H1 (cell line): Measurements from ENCODE around the gene FGF21. TPM values are rescaled to one million over a fixed set of nuclear protein-coding genes. Genes with fewer than 3 reads are reported as not detected.

Source experiments
- CTCF ChIA-PET: fragments of 300-600 bp; sonication (Branson Sonifier 250); formaldehyde crosslinking; loops from one replicate; lab custom pipeline; 2021; ENCODE audit not compliant: partially characterized antibody; lab: Charles Lee
- POLR2A ChIA-PET: fragments of 300-600 bp; sonication (Branson Sonifier 250); formaldehyde crosslinking; loops from one replicate; lab custom pipeline; 2021; ENCODE audit warnings: inconsistent platforms; ENCODE audit not compliant: partially characterized antibody; lab: Charles Lee
- DNase-seq, 2 experiments: peaks; one replicate each; pipeline versions ENCODE4 v3.0.0 to v3.0.0-alpha.2; 2010 to 2022; ENCODE audit warnings: low spot score in 2 of 2, low read depth in 1 of 2, mixed read lengths in 1 of 2
- FAIRE-seq: peaks from 2 replicates; lab custom pipeline; 2011; peaks lifted over from hg19 to GRCh38; lab: Jason Lieb, UNC
- H2AFZ ChIP-seq: 2 replicates; pipeline ENCODE4 v1.8.1; 2012; ENCODE audit warnings: low read length, inconsistent platforms
- H2AK5ac ChIP-seq: 2 replicates; pipeline ENCODE4 v1.6.1; 2013; ENCODE audit warnings: low read depth, low read length
- H2BK120ac ChIP-seq: replicated peaks from 2 replicates; pipeline ENCODE3; 2013; ENCODE audit warnings: low read depth, low read length, inconsistent platforms
- H2BK12ac ChIP-seq: 2 replicates; pipeline ENCODE4 v1.6.1; 2013; ENCODE audit warnings: low read depth, low read length
- H2BK15ac ChIP-seq: 2 replicates; pipeline ENCODE4 v1.6.1; 2013; ENCODE audit warnings: low read length
- H2BK20ac ChIP-seq: 2 replicates; pipeline ENCODE4 v1.6.1; 2013; ENCODE audit warnings: low read length
- H2BK5ac ChIP-seq: 2 replicates; pipeline ENCODE4 v1.6.1; 2013; ENCODE audit warnings: low read depth, low read length
- H3K14ac ChIP-seq: 2 replicates; pipeline ENCODE4 v1.6.1; 2013; ENCODE audit warnings: inconsistent platforms; ENCODE audit not compliant: insufficient read length
- H3K18ac ChIP-seq: 2 replicates; pipeline ENCODE4 v1.6.1; 2013; ENCODE audit warnings: low read length; ENCODE audit errors: extremely low read depth
- H3K23ac ChIP-seq: 2 replicates; pipeline ENCODE4 v1.6.1; 2013; ENCODE audit warnings: inconsistent platforms; ENCODE audit not compliant: insufficient read length
- H3K23me2 ChIP-seq: 2 replicates; pipeline ENCODE4 v1.6.1; 2013; ENCODE audit warnings: low read depth, low read length
- H3K27ac ChIP-seq: 2 replicates; pipeline ENCODE4 v1.6.1; 2011; ENCODE audit warnings: low read depth, low read length, inconsistent platforms
- H3K27me3 ChIP-seq, 4 experiments: replicated peaks in 1 of 4; 1 replicate in 1 of 4; 2 replicates in 3 of 4; pipeline versions ENCODE4 v1.6.1 to v1.8.1; 2011 to 2013; ENCODE audit warnings: low read length in 3 of 4, mild to moderate bottlenecking in 3 of 4, inconsistent platforms in 2 of 4, mixed read lengths in 2 of 4, moderate library complexity in 1 of 4; ENCODE audit not compliant: control insufficient read depth in 3 of 4, insufficient read depth in 3 of 4; ENCODE audit errors: extremely low read depth in 1 of 4
- H3K36me3 ChIP-seq, 4 experiments: 2 replicates each; pipeline versions ENCODE4 v1.6.1 to v1.8.1; 2011 to 2013; ENCODE audit warnings: mild to moderate bottlenecking in 4 of 4, low read length in 3 of 4, moderate library complexity in 2 of 4, control low read depth in 1 of 4, inconsistent platforms in 1 of 4; ENCODE audit not compliant: insufficient read depth in 4 of 4, control insufficient read depth in 2 of 4
- H3K4ac ChIP-seq: replicated peaks from 2 replicates; pipeline ENCODE3; 2013; ENCODE audit warnings: low read length, low read depth, mixed read lengths, inconsistent platforms; ENCODE audit not compliant: insufficient read length
- H3K4me1 ChIP-seq, 4 experiments: replicated peaks in 1 of 4; 1 replicate in 1 of 4; 2 replicates in 3 of 4; pipeline versions ENCODE4 v1.6.1 to v1.8.1; 2011 to 2013; ENCODE audit warnings: low read length in 3 of 4, inconsistent platforms in 2 of 4, mixed read lengths in 1 of 4; ENCODE audit not compliant: insufficient read depth in 4 of 4, control insufficient read depth in 3 of 4
- H3K4me2 ChIP-seq, 2 experiments: 2 replicates each; pipeline versions ENCODE4 v1.6.1 to v1.8.1; 2011 to 2013; ENCODE audit warnings: low read depth in 2 of 2, low read length in 2 of 2, control low read depth in 1 of 2, inconsistent platforms in 1 of 2, mild to moderate bottlenecking in 1 of 2; ENCODE audit not compliant: insufficient read depth in 1 of 2
- H3K4me3 ChIP-seq, 4 experiments: fragments of 200-600, 300-600 bp in 1 of 4; sonication (generic), shearing (Covaris generic), sonication (Bioruptor Twin) in 1 of 4; 2 replicates each; pipeline versions ENCODE4 v1.5.1 to v1.8.1; 2011 to 2016; ENCODE audit warnings: low read length in 4 of 4, low read depth in 3 of 4, control low read depth in 2 of 4, inconsistent platforms in 2 of 4, mild to moderate bottlenecking in 2 of 4, mixed read lengths in 1 of 4, moderate library complexity in 1 of 4; ENCODE audit not compliant: insufficient read depth in 2 of 4; ENCODE audit errors: extremely low read depth in 1 of 4
- H3K56ac ChIP-seq: replicated peaks from 2 replicates; pipeline ENCODE3; 2013; ENCODE audit warnings: low read depth, mild to moderate bottlenecking, mixed read lengths, low read length, inconsistent platforms; ENCODE audit not compliant: insufficient read length
- H3K79me1 ChIP-seq: 2 replicates; pipeline ENCODE4 v1.6.1; 2013; ENCODE audit warnings: low read depth, low read length, control low read depth
- H3K79me2 ChIP-seq, 2 experiments: 2 replicates each; pipeline versions ENCODE4 v1.6.1 to v1.8.1; 2012 to 2013; ENCODE audit warnings: low read length in 2 of 2, mild to moderate bottlenecking in 2 of 2, inconsistent platforms in 1 of 2; ENCODE audit not compliant: insufficient read depth in 2 of 2, control insufficient read depth in 1 of 2
- H3K9ac ChIP-seq, 4 experiments: replicated peaks in 1 of 4; 1 replicate in 1 of 4; 2 replicates in 3 of 4; pipeline versions ENCODE4 v1.6.1 to v1.8.1; 2011 to 2013; ENCODE audit warnings: low read depth in 3 of 4, low read length in 3 of 4, control low read depth in 2 of 4, mild to moderate bottlenecking in 2 of 4, moderate library complexity in 2 of 4, inconsistent platforms in 1 of 4; ENCODE audit errors: extremely low read depth in 1 of 4
- H3K9me3 ChIP-seq, 2 experiments: 2 replicates each; pipeline versions ENCODE4 v1.6.1 to v1.8.1; 2012 to 2013; ENCODE audit warnings: mild to moderate bottlenecking in 2 of 2, moderate library complexity in 2 of 2, control low read depth in 1 of 2, inconsistent platforms in 1 of 2, low read depth in 1 of 2, low read length in 1 of 2, mixed read lengths in 1 of 2; ENCODE audit not compliant: insufficient read depth in 2 of 2
- H4K20me1 ChIP-seq, 2 experiments: replicated peaks in 1 of 2; 2 replicates each; pipeline versions ENCODE3 to v1.8.1; 2011 to 2013; ENCODE audit warnings: inconsistent platforms in 2 of 2, low read length in 2 of 2, mild to moderate bottlenecking in 1 of 2; ENCODE audit not compliant: insufficient read depth in 2 of 2, control insufficient read depth in 1 of 2
- H4K5ac ChIP-seq: 2 replicates; pipeline ENCODE4 v1.6.1; 2013; ENCODE audit warnings: low read length, low read depth, mixed read lengths, inconsistent platforms; ENCODE audit not compliant: insufficient read length
- H4K8ac ChIP-seq: 2 replicates; pipeline ENCODE4 v1.8.0; 2013; ENCODE audit warnings: mild to moderate bottlenecking, moderate library complexity, low read length, inconsistent platforms; ENCODE audit not compliant: insufficient read depth; ENCODE audit errors: extremely low read depth
- H4K91ac ChIP-seq: replicated peaks from 2 replicates; pipeline ENCODE3; 2013; ENCODE audit warnings: low read length, mixed read lengths, inconsistent platforms; ENCODE audit not compliant: insufficient read length
- BACH1 ChIP-seq: IDR thresholded peaks from 2 replicates; pipeline ENCODE4 v1.6.1; 2012; ENCODE audit warnings: low read length, improper control_type of control experiment
- CHD2 ChIP-seq: IDR thresholded peaks from 2 replicates; pipeline ENCODE4 v1.6.1; 2012; ENCODE audit warnings: low read length, improper control_type of control experiment
- EZH2 ChIP-seq: fragments of 200-600 bp; sonication (generic); IDR thresholded peaks from 2 replicates; pipeline ENCODE4 v1.7.1; 2012; ENCODE audit warnings: low read depth, mild to moderate bottlenecking, moderate library complexity, low read length, inconsistent platforms; ENCODE audit not compliant: severe bottlenecking
- GTF2F1 ChIP-seq: IDR thresholded peaks from 2 replicates; pipeline ENCODE4 v1.6.1; 2012; ENCODE audit warnings: low read depth, low read length, improper control_type of control experiment, borderline replicate concordance
- KDM4A ChIP-seq: IDR thresholded peaks from one replicate; pipeline ENCODE4 v1.7.1; 2012; ENCODE audit warnings: low read depth, mild to moderate bottlenecking, moderate library complexity, low read length, inconsistent platforms; ENCODE audit not compliant: severe bottlenecking
- NANOG ChIP-seq: IDR thresholded peaks from 2 replicates; pipeline ENCODE4 v1.6.1; 2011; ENCODE audit warnings: low read length, low read depth, mild to moderate bottlenecking, inconsistent platforms; ENCODE audit not compliant: insufficient read depth, poor library complexity, severe bottlenecking
- PHF8 ChIP-seq: fragments of 200-600 bp; sonication (generic); conservative IDR thresholded peaks from 2 replicates; pipeline ENCODE4 v1.7.1; 2012; ENCODE audit warnings: low read depth, mild to moderate bottlenecking, inconsistent platforms, low read length, moderate library complexity
- POU5F1 ChIP-seq: IDR thresholded peaks from 2 replicates; pipeline ENCODE4 v1.6.1; 2011; ENCODE audit warnings: low read depth, mild to moderate bottlenecking, low read length, moderate library complexity
- RNF2 ChIP-seq: fragments of 200-900, 300-1000 bp; sonication (generic); IDR thresholded peaks from 2 replicates; pipeline ENCODE4 v1.7.1; 2016; ENCODE audit warnings: borderline replicate concordance, low read depth, mild to moderate bottlenecking, antibody characterized with exemption, low read length; ENCODE audit not compliant: poor library complexity, severe bottlenecking; ENCODE audit errors: missing control alignments
- SP1 ChIP-seq: IDR thresholded peaks from 2 replicates; pipeline ENCODE4 v1.6.1; 2011; ENCODE audit warnings: low read depth, low read length
- TAF1 ChIP-seq: IDR thresholded peaks from 2 replicates; pipeline ENCODE4 v1.6.1; 2011; ENCODE audit warnings: mild to moderate bottlenecking, low read depth, low read length
- TEAD4 ChIP-seq: IDR thresholded peaks from 2 replicates; pipeline ENCODE4 v1.6.1; 2012; ENCODE audit warnings: low read depth, low read length, inconsistent platforms, mixed read lengths
- YY1 ChIP-seq: IDR thresholded peaks from 2 replicates; pipeline ENCODE4 v1.6.1; 2011; ENCODE audit warnings: low read depth, mild to moderate bottlenecking, low read length
- WGBS, 2 experiments: shearing (Covaris generic) in 1 of 2; methylation state at CpG; one replicate each; pipeline versions ENCODE4 v1.1.6 to v1.1.7; 2013 to 2015; ENCODE audit warnings: low lambda C conversion rate in 2 of 2, mixed read lengths in 2 of 2, inconsistent platforms in 1 of 2, low coverage in 1 of 2, missing lambda C conversion rate in 1 of 2; ENCODE audit not compliant: insufficient replicate concordance in 2 of 2, insufficient coverage in 1 of 2, insufficient read length in 1 of 2; ENCODE audit errors: extremely low coverage in 1 of 2, missing lambda C conversion rate in 1 of 2; 5-methylcytosine and 5-hydroxymethylcytosine counted together
- polyA plus RNA-seq, 7 experiments: library from polyadenylated mRNA; depleted of rRNA in 3 of 7; stranded (reverse) in 5 of 7; unstranded in 2 of 7; fragments of >200 nt in 5 of 7; fragments of 200-250 nt in 2 of 7; gene quantifications; 1 replicate in 5 of 7; 2 replicates in 1 of 7; 4 replicates in 1 of 7; pipeline versions ENCODE4 v1.2.1 to v1.2.3, GENCODE V29; 2011 to 2013; ENCODE audit warnings: missing spikeins in 2 of 7, mixed read lengths in 2 of 7
- total RNA-seq: library from RNA; stranded (reverse); fragmentation: NEBNext Ultra II Directional; extraction: Animal tissue kit (Norgen Biotek cat#: 25700); gene quantifications from 2 replicates; pipeline ENCODE4 v1.2.1, GENCODE V29; 2021

Gene FGF21
- total and polyA plus RNA-seq, 2 of the 8 experiments (the other 6 are each of a cell fraction or from before 2014, with no cell fraction given): 0.48 to 0.80 TPM

DNA sequence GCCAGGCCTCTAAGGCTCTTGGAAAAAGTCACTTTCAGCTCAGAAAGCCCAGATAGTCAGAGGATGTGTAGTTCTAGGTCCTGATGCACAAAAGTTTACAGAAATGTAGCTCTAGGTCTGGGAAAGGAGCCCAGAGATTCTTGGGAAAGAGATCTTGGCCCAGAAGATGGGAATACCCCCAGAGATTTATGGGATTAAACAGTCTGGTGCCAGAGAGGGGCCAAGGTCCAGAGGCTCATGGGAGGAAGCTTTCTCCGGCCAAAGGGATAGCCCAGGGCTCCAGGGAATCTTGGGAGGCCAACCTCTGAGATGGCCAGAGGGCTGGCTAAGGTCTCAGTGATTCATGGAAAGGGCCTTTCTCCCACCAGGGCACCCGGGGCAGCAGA, 40.4 kb downstream of the FGF21 start:
- FAIRE-seq: no peak

More for the DNA sequence above, 40.4 kb downstream of the FGF21 start:
- H2BK5ac ChIP-seq: no peak overlapping the region; the same call in 1 of the 2 replicates
- no peak overlapping the region for H3K9ac ChIP-seq
- no peak overlapping the region; the same call in 1 of the 2 replicates for H3K18ac ChIP-seq
- H3K4me2 ChIP-seq: peak overlapping the region in 1 of 2 experiments; percentile 25; a peak in 1 of 4 replicates
- no peaks in the 10 kb centered on the region for H3K27me3 ChIP-seq
- POLR2A ChIA-PET: interaction anchor here (0.7 to 2.0 kb wide), 16 partner anchors 9 to 180 kb away, joined by 3 to 13 read pairs (median 4); partner anchors contain the start of genes BCAT2, CA11, DHDH and FTL
- H2BK20ac ChIP-seq: no peak overlapping the region
- no peaks in the 10 kb centered on the region for H3K79me2 ChIP-seq
- H3K56ac ChIP-seq: no peak overlapping the region
- no peaks in the 10 kb centered on the region for H3K79me1 ChIP-seq
- no peak for DNase-seq
- CTCF ChIA-PET: interaction anchor here (0.6 to 17.5 kb wide), 33 partner anchors 7 to 1468 kb away, joined by 3 to 285 read pairs (median 4); partner anchors contain the start of genes BCAT2, CA11 and HSD17B14
- H2BK12ac ChIP-seq: no peak overlapping the region
- H3K23ac ChIP-seq: no peak overlapping the region
- H2AFZ ChIP-seq: no peak overlapping the region
- no peak overlapping the region for H4K91ac ChIP-seq
- H2AK5ac ChIP-seq: no peak overlapping the region
- no peak overlapping the region for H2BK15ac ChIP-seq
- H3K4ac ChIP-seq: no peak overlapping the region
- H4K5ac ChIP-seq: no peak overlapping the region
- H3K23me2 ChIP-seq: no peaks in the 10 kb centered on the region
- H3K9me3 ChIP-seq: no peaks in the 10 kb centered on the region
- H3K27ac ChIP-seq: no peak overlapping the region
- no peak overlapping the region for H4K8ac ChIP-seq
- WGBS, 2 experiments: 83% methylated on average over 2 of the region's 2 CpGs; no CpG with 5 or more reads in 1 of the 2 experiments
- TF ChIP-seq NANOG (no peak), EZH2 (no peak), GTF2F1 (no peak), RNF2 (no peak), CHD2 (no peak), TAF1 (no peak), KDM4A (no peak), YY1 (no peak), POU5F1 (no peak), BACH1 (no peak), PHF8 (no peak), SP1 (no peak), TEAD4 (no peak)
- TF ChIP-seq, all 59 proteins: peak for 0
- peaks cover 0 to 16% (median 10%) of the 10 kb centered on the region in 4 experiments; a peak in 6 of 7 replicates for H3K4me1 ChIP-seq
- H2BK120ac ChIP-seq: no peak overlapping the region
- H3K14ac ChIP-seq: no peak overlapping the region
- H3K4me3 ChIP-seq: no peak overlapping the region; a peak in 1 of 8 replicates
- no peaks in the 10 kb centered on the region for H3K36me3 ChIP-seq
- no peaks in the 10 kb centered on the region for H4K20me1 ChIP-seq
